Measurements from ENCODE around the gene DSG3.
"Not testable (repeated sequence)": the region's sequence is repeated elsewhere in the genome, so short reads cannot be mapped to it uniquely, and the experiment has no call there.

The DSG3 gene

GRCh38 chr18:31494705-31495244, 47.2 kb downstream of the DSG3 start:
- not testable (repeated sequence) for DNase-seq

GRCh38 chr18:31497404-31497835, 49.9 kb downstream of the DSG3 start:
- no peak for DNase-seq

GRCh38 chr18:31497836-31498573, 50.5 kb downstream of the DSG3 start, which contains the start of gene DSG2:
Gene DSG2, plus strand, starts transcription at chr18:31498177. Its CDS starts 75 bp downstream, at chr18:31498252.
- DNase-seq = no peak

- DNase-seq = no peak
Measured at GRCh38 chr18:31498574-31499524, 51.3 kb downstream of the DSG3 start.

GRCh38 chr18:31500051-31500688, 52.6 kb downstream of the DSG3 start:
- no peak for DNase-seq

GRCh38 chr18:31503011-31503410, 55.5 kb downstream of the DSG3 start:
- no peak for DNase-seq

GRCh38 chr18:31504455-31505147, 57.1 kb downstream of the DSG3 start:
- no peak for DNase-seq

- DNase-seq = no peak
Measured at GRCh38 chr18:31505156-31505555, 57.6 kb downstream of the DSG3 start.

- DNase-seq = no peak
Measured at GRCh38 chr18:31506024-31506742, 58.6 kb downstream of the DSG3 start.

GRCh38 chr18:31507124-31507523, 59.6 kb downstream of the DSG3 start:
- DNase-seq = not testable (repeated sequence)

- no peak for DNase-seq
Measured at GRCh38 chr18:31508781-31509180, 61.2 kb downstream of the DSG3 start.

- DNase-seq = no peak
Measured at GRCh38 chr18:31509571-31509970, 62.0 kb downstream of the DSG3 start.

GRCh38 chr18:31510319-31510718, 62.8 kb downstream of the DSG3 start:
- no peak for DNase-seq

GRCh38 chr18:31511098-31511497, 63.6 kb downstream of the DSG3 start:
- no peak for DNase-seq

GRCh38 chr18:31512203-31512764, 64.7 kb downstream of the DSG3 start:
- DNase-seq = no peak

GRCh38 chr18:31513189-31513935, 65.8 kb downstream of the DSG3 start:
- no peak for DNase-seq

GRCh38 chr18:31516437-31516836, 68.9 kb downstream of the DSG3 start:
- no peak for DNase-seq

GRCh38 chr18:31526374-31526773, 78.8 kb downstream of the DSG3 start:
- DNase-seq = no peak

All from CD4-positive, alpha-beta T cell treated with Interleukin-4 for 1 hour (primary cell).